T-cell (primary cell): ENCODE data around the gene KANSL1. TPM values are rescaled to one million over a fixed set of nuclear protein-coding genes. Genes with fewer than 3 reads are reported as not detected.
"Not testable (repeated sequence)": the region's sequence is repeated elsewhere in the genome, so short reads cannot be mapped to it uniquely, and the experiment has no call there.

Experiments
- ATAC-seq, 4 experiments: fragments of 200-7000 bp in 3 of 4; fragments of 150-1000 bp in 1 of 4; cut with Tn5 transposase; replicated peaks in 1 of 4; 1 replicate in 3 of 4; 2 replicates in 1 of 4; pipeline ENCODE4 v1.10.0; 2021; ENCODE audit warnings: moderate library complexity in 3 of 4, mild to moderate bottlenecking in 2 of 4, moderate number of reproducible peaks in 1 of 4
- CTCF ChIA-PET, 2 donors: fragments of 300-600 bp; sonication (Branson Sonifier 250); formaldehyde crosslinking; loops; one replicate each; lab custom pipeline; 2022; ENCODE audit warnings: antibody characterized with exemption in 2 of 2; lab: Charles Lee
- POLR2A ChIA-PET, 2 donors: fragments of 300-600 bp; sonication (Branson Sonifier 250); formaldehyde crosslinking; loops; one replicate each; lab custom pipeline; 2022; ENCODE audit warnings: antibody characterized with exemption in 2 of 2; lab: Charles Lee
- DNase-seq, 35 experiments: peaks; one replicate each; pipeline versions ENCODE4 v3.0.0 to v3.0.0-alpha.2; 2013 to 2023
- H3K27ac ChIP-seq: one replicate; pipeline ENCODE4 v1.5.1; 2013; ENCODE audit warnings: low read length
- H3K27me3 ChIP-seq, 2 experiments: replicated peaks in 1 of 2; 1 replicate in 1 of 2; 2 replicates in 1 of 2; pipeline versions ENCODE4 v1.6.1 to v1.7.0; 2013; ENCODE audit warnings: low read length in 1 of 2, mixed read lengths in 1 of 2; ENCODE audit not compliant: control insufficient read depth in 2 of 2, insufficient read depth in 2 of 2; ENCODE audit errors: extremely low read depth in 1 of 2
- H3K36me3 ChIP-seq, 2 donors: 1 replicate in 1 of 2; 2 replicates in 1 of 2; pipeline versions ENCODE4 v1.6.1 to v1.7.0; 2013; ENCODE audit warnings: low read length in 1 of 2; ENCODE audit not compliant: control insufficient read depth in 2 of 2, insufficient read depth in 1 of 2; ENCODE audit errors: extremely low read depth in 1 of 2
- H3K4me1 ChIP-seq, 2 experiments: 1 replicate in 1 of 2; 2 replicates in 1 of 2; pipeline versions ENCODE4 v1.6.1 to v1.7.0; 2013; ENCODE audit warnings: low read length in 2 of 2, mixed read lengths in 1 of 2; ENCODE audit not compliant: insufficient read depth in 2 of 2, control insufficient read depth in 1 of 2; ENCODE audit errors: extremely low read depth in 1 of 2
- H3K4me3 ChIP-seq, 2 donors: 1 replicate in 1 of 2; 2 replicates in 1 of 2; pipeline versions ENCODE4 v1.5.1 to v1.7.0; 2013; ENCODE audit warnings: mild to moderate bottlenecking in 2 of 2, low read length in 1 of 2, moderate library complexity in 1 of 2; ENCODE audit not compliant: control insufficient read depth in 1 of 2; ENCODE audit errors: extremely low read depth in 1 of 2
- H3K9me3 ChIP-seq: 2 replicates; pipeline ENCODE4 v1.7.0; 2013
- H3K27ac Mint-ChIP-seq, 2 donors: one replicate each; pipeline ENCODE4 v1.8.0; 2020 to 2021; ENCODE audit warnings: mild to moderate bottlenecking in 2 of 2, mixed read lengths in 2 of 2
- H3K27me3 Mint-ChIP-seq, 2 donors: one replicate each; pipeline ENCODE4 v1.8.0; 2021 to 2022; ENCODE audit warnings: mixed read lengths in 2 of 2
- H3K36me3 Mint-ChIP-seq: one replicate; pipeline ENCODE4 v1.8.0; 2021; ENCODE audit warnings: mixed read lengths
- H3K4me1 Mint-ChIP-seq, 3 donors: one replicate each; pipeline ENCODE4 v1.8.0; 2020 to 2022; ENCODE audit warnings: mixed read lengths in 3 of 3, mild to moderate bottlenecking in 1 of 3
- H3K4me3 Mint-ChIP-seq, 3 donors: one replicate each; pipeline ENCODE4 v1.8.0; 2020 to 2022; ENCODE audit warnings: mild to moderate bottlenecking in 3 of 3, mixed read lengths in 3 of 3, moderate library complexity in 3 of 3
- H3K9me3 Mint-ChIP-seq, 3 donors: one replicate each; pipeline ENCODE4 v1.8.0; 2020 to 2022; ENCODE audit warnings: mixed read lengths in 3 of 3
- WGBS: methylation state at CpG from one replicate; pipeline ENCODE4 v1.1.5; 2013; ENCODE audit warnings: missing lambda C conversion rate; ENCODE audit not compliant: insufficient coverage; 5-methylcytosine and 5-hydroxymethylcytosine counted together
- total RNA-seq, 35 experiments: library from RNA in 6 of 35; stranded (reverse) in 6 of 35; fragments of 120-200 nt in 1 of 35; gene quantifications; one replicate each; pipeline versions ENCODE4 v1.2.1 to v1.2.4 and lab custom pipeline; 2013 to 2026

KANSL1 gene
- total RNA-seq, 5 donors from 2014 or later (not counting 1 experiment from before 2014, with no cell fraction given): 113 to 301 (median 160) TPM

- H3K27ac ChIP-seq, H3K9me3 ChIP-seq, H3K4me1 Mint-ChIP-seq, H3K36me3 ChIP-seq, ATAC-seq, H3K4me3 ChIP-seq, H3K27me3 Mint-ChIP-seq, H3K4me1 ChIP-seq, H3K36me3 Mint-ChIP-seq, H3K4me3 Mint-ChIP-seq, DNase-seq, POLR2A ChIA-PET, H3K27ac Mint-ChIP-seq, H3K9me3 Mint-ChIP-seq: not testable (repeated sequence)
- WGBS: no CpG with 5 or more reads among the region's 1 CpG
- CTCF ChIA-PET: interaction anchor here (0.6 kb wide), 2 partner anchors 204 to 211 kb away, joined by 3 to 4 read pairs; no protein-coding TSS in a partner anchor
- peaks cover 0 to 12% of the 10 kb centered on the region in 2 experiments for H3K27me3 ChIP-seq
Measured at GRCh38 chr17:46006082-46006481, 187.1 kb downstream of the KANSL1 start.

- DNase-seq: no peak
- H3K9me3 ChIP-seq: no peaks in the 10 kb centered on the region
- H3K4me1 ChIP-seq: peaks cover 0 to 6% of the 10 kb centered on the region in 2 experiments
- Mint-ChIP-seq H3K4me1 (peaks cover 0 to 1% (median 0%) of the 10 kb centered on the region in 3 donors), H3K27me3 (no peaks in the 10 kb centered on the region), H3K27ac (no peak overlapping the region), H3K36me3 (no peaks in the 10 kb centered on the region), H3K4me3 (no peak overlapping the region), H3K9me3 (no peaks in the 10 kb centered on the region)
- ATAC-seq: no peak
- peaks cover 0 to 11% of the 10 kb centered on the region in 2 experiments for H3K27me3 ChIP-seq
- 76% methylated on average over 2 of the region's 6 CpGs for WGBS
- no peak overlapping the region for H3K27ac ChIP-seq
- ChIA-PET CTCF (interaction anchor here in 1 of 2 donors (2.0 kb wide), 2 partner anchors 32 to 208 kb away, joined by 4 to 11 read pairs; no protein-coding TSS in a partner anchor), POLR2A (no interaction called here)
- no peaks in the 10 kb centered on the region for H3K36me3 ChIP-seq
- H3K4me3 ChIP-seq: no peak overlapping the region
Measured at GRCh38 chr17:46003907-46004748, 189.1 kb downstream of the KANSL1 start.

GRCh38 chr17:46002973-46003316 is 190.3 kb downstream of the KANSL1 start:
- H3K4me1 Mint-ChIP-seq: peaks cover 0 to 1% (median 0%) of the 10 kb centered on the region in 3 donors
- WGBS: no CpG with 5 or more reads among the region's 7 CpGs
- no peak for DNase-seq
- Histone ChIP-seq H3K9me3 (no peaks in the 10 kb centered on the region), H3K4me3 (no peak overlapping the region), H3K4me1 (peaks cover 0 to 6% of the 10 kb centered on the region in 2 experiments), H3K27ac (no peak overlapping the region), H3K36me3 (no peaks in the 10 kb centered on the region), H3K27me3 (peaks cover 0 to 9% of the 10 kb centered on the region in 2 experiments)
- H3K27ac Mint-ChIP-seq: peak overlapping the region in 1 of 2 donors; percentile 27
- CTCF ChIA-PET: interaction anchor here (0.6 to 2.0 kb wide), 9 partner anchors 12 to 212 kb away, joined by 3 to 10 read pairs (median 4); no protein-coding TSS in a partner anchor
- no peak for ATAC-seq
- no peaks in the 10 kb centered on the region for H3K9me3 Mint-ChIP-seq
- H3K27me3 Mint-ChIP-seq: no peaks in the 10 kb centered on the region
- no peaks in the 10 kb centered on the region for H3K36me3 Mint-ChIP-seq
- POLR2A ChIA-PET: no interaction called here
- no peak overlapping the region for H3K4me3 Mint-ChIP-seq

GRCh38 chr17:46002311-46002972 is 190.8 kb downstream of the KANSL1 start:
- Histone ChIP-seq H3K27me3 (peaks cover 0 to 9% of the 10 kb centered on the region in 2 experiments), H3K4me1 (peaks cover 0 to 6% of the 10 kb centered on the region in 2 experiments), H3K36me3 (no peaks in the 10 kb centered on the region), H3K27ac (no peak overlapping the region), H3K9me3 (no peaks in the 10 kb centered on the region), H3K4me3 (no peak overlapping the region)
- Mint-ChIP-seq H3K27ac (peak overlapping the region in 1 of 2 donors; percentile 27), H3K4me3 (no peak overlapping the region), H3K4me1 (peaks cover 0 to 1% (median 0%) of the 10 kb centered on the region in 3 donors), H3K36me3 (no peaks in the 10 kb centered on the region), H3K27me3 (no peaks in the 10 kb centered on the region), H3K9me3 (no peaks in the 10 kb centered on the region)
- peak; percentile 90 to 96 (median 92) for ATAC-seq
- WGBS: 26% methylated on average over 7 of the region's 8 CpGs
- CTCF ChIA-PET: interaction anchor here (0.6 to 1.8 kb wide), 9 partner anchors 13 to 212 kb away, joined by 3 to 10 read pairs (median 4); no protein-coding TSS in a partner anchor
- peak; percentile 29 to 84 (median 67) for DNase-seq
- POLR2A ChIA-PET: no interaction called here

GRCh38 chr17:46001390-46002310 is 191.6 kb downstream of the KANSL1 start:
- ATAC-seq: peak in 1 of 4 experiments; percentile 8
- POLR2A ChIA-PET: no interaction called here

More at GRCh38 chr17:46001390-46002310, 191.6 kb downstream of the KANSL1 start:
- Histone ChIP-seq H3K27me3 (peaks cover 0 to 9% of the 10 kb centered on the region in 2 experiments), H3K4me1 (peaks cover 0 to 6% of the 10 kb centered on the region in 2 experiments), H3K36me3 (no peaks in the 10 kb centered on the region), H3K9me3 (no peaks in the 10 kb centered on the region), H3K27ac (no peak overlapping the region), H3K4me3 (no peak overlapping the region)
- Mint-ChIP-seq H3K9me3 (no peaks in the 10 kb centered on the region), H3K27ac (no peak overlapping the region), H3K27me3 (no peaks in the 10 kb centered on the region), H3K4me1 (peaks cover 0 to 1% (median 0%) of the 10 kb centered on the region in 3 donors), H3K4me3 (no peak overlapping the region), H3K36me3 (no peaks in the 10 kb centered on the region)
- CTCF ChIA-PET: interaction anchor here (0.6 to 1.8 kb wide), 6 partner anchors 42 to 215 kb away, joined by 3 to 10 read pairs (median 6); no protein-coding TSS in a partner anchor
- no peak for DNase-seq
- WGBS: 82% methylated on average over 13 of the region's 13 CpGs
